Testis (tissue), 3 donors: Measurements from ENCODE around the gene SIK2. TPM values are rescaled to one million over a fixed set of nuclear protein-coding genes. Genes with fewer than 3 reads are reported as not detected.

Experiments used
- DNase-seq: peaks from one replicate; pipeline ENCODE4 v3.0.0-alpha.2; 2019
- H3K27ac ChIP-seq, 2 donors: fragments of 200-600 bp; sonication (generic); one replicate each; pipeline ENCODE4 v1.5.1; 2019
- H3K27me3 ChIP-seq: fragments of 200-600 bp; sonication (generic); one replicate; pipeline ENCODE4 v1.5.1; 2019
- H3K36me3 ChIP-seq: fragments of 200-600 bp; sonication (generic); one replicate; pipeline ENCODE4 v1.5.1; 2017; ENCODE audit warnings: low read depth; ENCODE audit errors: missing control alignments
- H3K4me1 ChIP-seq: fragments of 200-600 bp; sonication (generic); one replicate; pipeline ENCODE4 v1.5.1; 2019
- H3K4me3 ChIP-seq, 2 donors: fragments of 200-600 bp; sonication (generic); one replicate each; pipeline ENCODE4 v1.5.1; 2017 to 2019
- H3K9me3 ChIP-seq: fragments of 200-600 bp; sonication (generic); one replicate; pipeline ENCODE4 v1.5.1; 2017
- CTCF ChIP-seq, 3 experiments: fragments of 450-650 bp in 2 of 3; fragments of 200-600 bp in 1 of 3; sonication (generic) in 1 of 3; IDR thresholded peaks; one replicate each; pipeline ENCODE4 v1.5.1; 2016 to 2019; ENCODE audit warnings: antibody characterized with exemption in 3 of 3, mild to moderate bottlenecking in 2 of 3, moderate library complexity in 1 of 3
- POLR2A ChIP-seq: fragments of 450-650 bp; IDR thresholded peaks from one replicate; pipeline ENCODE4 v1.6.1; 2017; ENCODE audit warnings: antibody characterized with exemption, mild to moderate bottlenecking, moderate library complexity
- WGBS, 2 donors: methylation state at CpG; one replicate each; pipeline ENCODE4 v1.1.5; 2018; 5-methylcytosine and 5-hydroxymethylcytosine counted together
- intact Hi-C: fragments of 100-400 bp; cut with DNase I; formaldehyde crosslinking; loops from one replicate; pipeline ENCODE4 v1.15.1; 2023; ENCODE audit warnings: low total_unique reads
- polyA plus RNA-seq: library from polyadenylated mRNA; stranded (reverse); fragments of 350-450 nt; fragmentation: Illumina TruSeq; extraction: RNeasy Lipid Tissue Mini Kit (QIAGEN cat#74804); gene quantifications from one replicate; pipeline ENCODE4 v1.2.3, GENCODE V29; 2014; ENCODE audit warnings: low read depth, low replicate concordance; ENCODE audit not compliant: insufficient read depth
- total RNA-seq, 2 donors: library from RNA; depleted of rRNA; stranded (reverse); fragments of >200 nt; gene quantifications; one replicate each; pipeline ENCODE4 v1.2.3, GENCODE V29; 2016

Gene SIK2
- total and polyA plus RNA-seq, 3 donors from 2014 or later = 7.6 to 9.8 (median 8.9) TPM

- Histone ChIP-seq H3K4me3 (no peak overlapping the region), H3K36me3 (no peaks in the 10 kb centered on the region), H3K27me3 (no peaks in the 10 kb centered on the region), H3K27ac (no peak overlapping the region), H3K9me3 (no peaks in the 10 kb centered on the region), H3K4me1 (no peaks in the 10 kb centered on the region)
- intact Hi-C loops = no loop called here
- 85 to 90% methylated on average over 6 of the region's 6 CpGs for WGBS, 2 donors
- DNase-seq = no peak
- TF ChIP-seq CTCF (IDR thresholded peaks at IDR 0.05) (no peak), POLR2A (no peak)
Observed at GRCh38 chr11:111776398-111777093, 174.3 kb downstream of the SIK2 start.

- WGBS, 2 donors = 80 to 81% methylated on average over 4 of the region's 4 CpGs
Observed at GRCh38 chr11:111777094-111778046, 175.1 kb downstream of the SIK2 start.

DNA sequence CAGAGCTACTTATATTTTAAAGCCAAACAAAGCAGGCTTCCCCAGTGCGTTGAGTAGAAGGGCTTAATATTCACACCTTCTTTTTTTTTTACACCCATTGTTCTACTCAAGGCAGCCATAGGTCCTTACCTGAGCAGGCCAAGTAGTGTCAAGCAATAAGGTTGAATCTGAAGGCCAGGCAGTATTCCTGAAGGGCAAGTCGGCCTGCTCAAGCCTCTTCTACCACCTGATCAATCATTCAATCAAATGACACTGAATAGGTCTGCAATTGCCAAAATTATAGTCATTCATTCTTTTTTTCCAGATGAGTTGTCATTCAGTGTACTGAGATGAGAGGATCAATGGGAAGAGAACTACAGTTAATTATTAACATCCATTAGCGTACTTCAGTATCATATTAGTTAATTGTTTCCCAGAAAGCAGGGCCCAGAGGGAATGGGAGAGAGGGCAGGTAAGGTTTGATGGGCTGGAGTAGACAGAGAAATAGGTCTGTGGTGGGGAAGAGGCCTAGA is 175.9 kb downstream of the SIK2 start:
- no peak overlapping the region for H3K4me3 ChIP-seq
- H3K27me3 ChIP-seq = no peaks in the 10 kb centered on the region
- no peaks in the 10 kb centered on the region for H3K9me3 ChIP-seq
- no peaks in the 10 kb centered on the region for H3K36me3 ChIP-seq
- 82 to 87% methylated on average over 3 of the region's 3 CpGs for WGBS, 2 donors
- TF ChIP-seq POLR2A (no peak), CTCF (IDR thresholded peaks at IDR 0.05) (no peak)
- H3K4me1 ChIP-seq = no peaks in the 10 kb centered on the region
- intact Hi-C loops = no loop called here
- H3K27ac ChIP-seq = no peak overlapping the region
- DNase-seq = no peak

More at GRCh38 chr11:111777094-111778046, 175.1 kb downstream of the SIK2 start:
- Histone ChIP-seq H3K27me3 (no peaks in the 10 kb centered on the region), H3K4me1 (no peaks in the 10 kb centered on the region), H3K27ac (no peak overlapping the region), H3K36me3 (no peaks in the 10 kb centered on the region), H3K9me3 (no peaks in the 10 kb centered on the region), H3K4me3 (no peak overlapping the region)
- TF ChIP-seq POLR2A (no peak), CTCF (IDR thresholded peaks at IDR 0.05) (peak; percentile 64 to 86 (median 84))
- DNase-seq = peak; percentile 30
- intact Hi-C loops = no loop called here

DNA sequence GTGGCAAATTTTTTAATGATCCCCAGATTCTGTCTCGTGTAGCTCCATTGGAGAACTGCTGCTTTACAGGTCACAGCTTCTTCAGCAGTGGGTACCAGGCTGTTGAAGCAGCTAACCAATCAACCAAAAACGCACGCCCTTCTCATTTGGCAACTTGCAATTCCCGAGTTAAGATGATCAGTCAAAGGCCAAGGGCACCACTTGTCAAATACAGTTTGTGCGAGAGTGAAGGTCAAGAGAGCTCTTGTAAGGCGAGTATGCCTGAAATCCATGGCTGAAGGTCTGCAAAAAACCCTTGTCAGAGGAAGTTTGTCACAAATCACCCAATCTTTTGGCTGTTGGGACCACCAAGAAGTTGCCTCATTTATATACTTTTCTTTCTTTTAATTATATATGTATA is 176.9 kb downstream of the SIK2 start:
- TF ChIP-seq CTCF (IDR thresholded peaks at IDR 0.05) (no peak), POLR2A (no peak)
- WGBS, 2 donors = 80 to 85% methylated on average over 6 of the region's 6 CpGs
- no peak overlapping the region for H3K27ac ChIP-seq

More for the DNA sequence above, 176.9 kb downstream of the SIK2 start:
- H3K36me3 ChIP-seq = no peaks in the 10 kb centered on the region
- intact Hi-C loops = no loop called here
- no peaks in the 10 kb centered on the region for H3K4me1 ChIP-seq
- no peaks in the 10 kb centered on the region for H3K27me3 ChIP-seq
- H3K9me3 ChIP-seq = no peaks in the 10 kb centered on the region
- DNase-seq = no peak
- H3K4me3 ChIP-seq = no peak overlapping the region

Other genes with a start within 250 kb of the SIK2 start
- 1 to 10 TPM; 2.8 to 4.6 TPM for gene POU2AF1, start 223.2 kb upstream of the SIK2 start, total RNA-seq
- gene POU2AF1, start 223.2 kb upstream of the SIK2 start, polyA plus RNA-seq = 2.7 TPM
- gene BTG4, start 90.1 kb upstream of the SIK2 start, total RNA-seq = 10 to 100 TPM in 1 of 2 donors, 1 to 10 TPM in 1; 8.7 to 26.6 TPM
- gene BTG4, start 90.1 kb upstream of the SIK2 start, polyA plus RNA-seq = 36.8 TPM
- gene HOATZ, start 87.7 kb upstream of the SIK2 start, total RNA-seq = 10 to 100 TPM; 10.8 to 23.7 TPM
- 50.1 TPM for gene HOATZ, start 87.7 kb upstream of the SIK2 start, polyA plus RNA-seq
- gene LAYN, start 61.7 kb upstream of the SIK2 start, total RNA-seq = 1 to 10 TPM; 7.0 to 9.5 TPM
- 8.7 TPM for gene LAYN, start 61.7 kb upstream of the SIK2 start, polyA plus RNA-seq
- 10 to 100 TPM; 67.2 to 75.8 TPM for gene PPP2R1B, start 163.9 kb downstream of the SIK2 start, total RNA-seq
- 115 TPM for gene PPP2R1B, start 163.9 kb downstream of the SIK2 start, polyA plus RNA-seq